K562 (cell line): ENCODE measurements around the gene PRPH2. TPM values are rescaled to one million over a fixed set of nuclear protein-coding genes. Genes with fewer than 3 reads are reported as not detected.
A peak's percentile ranks its signal among the peaks of the same experiment; 100 is the strongest.

Experiments used
- ATAC-seq: fragments of 200-7000 bp; cut with Tn5 transposase; 3 replicates; pipeline ENCODE4 v1.9.1; 2020; ENCODE audit warnings: moderate library complexity
- BruUV-seq: library from RNA; stranded (reverse); fragments of 400-500 nt; replicated peaks from 2 replicates; lab custom pipeline; 2021; lab: Mats Ljungman, UMichigan
- CTCF ChIA-PET: fragments of 300-600 bp; formaldehyde crosslinking; extraction: SDS; loops from one replicate; lab custom pipeline; 2021; ENCODE audit warnings: low intra/inter-chr PET ratio; lab: Yijun Ruan, JAX
- POLR2A ChIA-PET: fragments of 300-600, 350-650 bp; sonication (Branson Sonifier 250); formaldehyde crosslinking; extraction: SDS; loops from one replicate; lab custom pipeline; 2021; ENCODE audit warnings: antibody characterized with exemption, inconsistent platforms; lab: Yijun Ruan, JAX
- DNase-seq, 4 experiments: peaks; one replicate each; pipeline versions ENCODE4 v3.0.0 to v3.0.0-alpha.2; 2011 to 2018; ENCODE audit warnings: low spot score in 3 of 4, mixed read lengths in 3 of 4; ENCODE audit errors: extremely low read depth in 1 of 4
- FAIRE-seq: peaks from 2 replicates; lab custom pipeline; 2011; peaks lifted over from hg19 to GRCh38; lab: Jason Lieb, UNC
- H2AFZ ChIP-seq: 2 replicates; pipeline ENCODE4 v1.6.0; 2011; ENCODE audit warnings: low read depth, low read length, control low read depth, inconsistent platforms
- H3K27ac ChIP-seq: fragments of 200-600 bp; 3 replicates; pipeline ENCODE4 v1.8.0; 2011; ENCODE audit warnings: low read depth, mild to moderate bottlenecking, control low read depth, inconsistent platforms, low read length, moderate library complexity, mixed read lengths; ENCODE audit errors: extremely low read depth
- H3K27me3 ChIP-seq, 2 experiments: fragments of 300-600 bp in 1 of 2; 2 replicates in 1 of 2; 3 replicates in 1 of 2; pipeline versions ENCODE4 v1.6.0 to v1.8.0; 2011; ENCODE audit warnings: inconsistent platforms in 2 of 2, low read length in 2 of 2, mild to moderate bottlenecking in 1 of 2, mixed read lengths in 1 of 2, moderate library complexity in 1 of 2; ENCODE audit not compliant: control insufficient read depth in 2 of 2, insufficient read depth in 2 of 2
- H3K36me3 ChIP-seq: fragments of 300-600 bp; 3 replicates; pipeline ENCODE4 v1.8.0; 2011; ENCODE audit warnings: mild to moderate bottlenecking, low read length, inconsistent platforms; ENCODE audit not compliant: control insufficient read depth, insufficient read depth
- H3K4me1 ChIP-seq, 2 experiments: fragments of 200-600 bp in 1 of 2; replicated peaks in 1 of 2; 2 replicates in 1 of 2; 3 replicates in 1 of 2; pipeline versions ENCODE4 v1.5.1 to v1.8.0; 2011; ENCODE audit warnings: inconsistent platforms in 2 of 2, low read length in 2 of 2, mild to moderate bottlenecking in 1 of 2, mixed read lengths in 1 of 2, moderate library complexity in 1 of 2; ENCODE audit not compliant: control insufficient read depth in 2 of 2, insufficient read depth in 2 of 2
- H3K4me2 ChIP-seq: 2 replicates; pipeline ENCODE4 v1.6.1; 2011; ENCODE audit warnings: low read length, control low read depth, inconsistent platforms, mixed read lengths; ENCODE audit not compliant: insufficient read depth
- H3K4me3 ChIP-seq: fragments of 200-600 bp; sonication (generic), shearing (Covaris generic); 2 replicates; pipeline ENCODE4 v1.5.1; 2016; ENCODE audit warnings: control low read depth, inconsistent platforms
- H3K79me2 ChIP-seq: fragments of 200-600 bp; 3 replicates; pipeline ENCODE4 v1.8.0; 2011; ENCODE audit warnings: low read length, inconsistent platforms; ENCODE audit not compliant: control insufficient read depth, insufficient read depth
- H3K9ac ChIP-seq, 2 experiments: 2 replicates each; pipeline versions ENCODE4 v1.6.0 to v1.6.1; 2011; ENCODE audit warnings: low read depth in 2 of 2, low read length in 2 of 2, control low read depth in 1 of 2, inconsistent platforms in 1 of 2, mild to moderate bottlenecking in 1 of 2, mixed read lengths in 1 of 2; ENCODE audit not compliant: insufficient read depth in 1 of 2
- H3K9me1 ChIP-seq: one replicate; pipeline ENCODE4 v1.6.0; 2011; ENCODE audit warnings: inconsistent platforms, mild to moderate bottlenecking, low read length, moderate library complexity; ENCODE audit not compliant: control insufficient read depth, insufficient read depth
- H3K9me3 ChIP-seq: replicated peaks from 2 replicates; pipeline ENCODE4 v1.5.1; 2011; ENCODE audit warnings: low read depth, low read length, inconsistent platforms; ENCODE audit not compliant: control insufficient read depth, insufficient read depth
- H4K20me1 ChIP-seq: replicated peaks from 2 replicates; pipeline ENCODE4 v1.6.1; 2011; ENCODE audit warnings: low read length, inconsistent platforms, mixed read lengths; ENCODE audit not compliant: control insufficient read depth, insufficient read depth
- CEBPB ChIP-seq: fragments of 450-650 bp; IDR thresholded peaks from 2 replicates; pipeline ENCODE4 v1.6.1; 2016; ENCODE audit warnings: missing genetic modification characterization, missing compliant biosample characterization
- CEBPG ChIP-seq, 3 experiments: fragments of 200-800 bp in 1 of 3; sonication (Bioruptor generic) in 1 of 3; sonication (generic) in 1 of 3; formaldehyde crosslinking in 1 of 3; IDR thresholded peaks in 2 of 3; conservative IDR thresholded peaks in 1 of 3; 2 replicates each; pipeline versions ENCODE4 v1.6.1 to v1.8.0; 2016 to 2022; ENCODE audit warnings: missing compliant biosample characterization in 2 of 3, missing genetic modification characterization in 2 of 3, mild to moderate bottlenecking in 1 of 3, missing genetic modification reagents in 1 of 3
- JUND ChIP-seq, 2 experiments: IDR thresholded peaks; 2 replicates in 1 of 2; 3 replicates in 1 of 2; pipeline ENCODE4 v1.6.1; 2011; ENCODE audit warnings: borderline replicate concordance in 2 of 2, low read depth in 2 of 2, low read length in 2 of 2, improper control_type of control experiment in 1 of 2, missing biosample characterization in 1 of 2, missing genetic modification characterization in 1 of 2, missing genetic modification reagents in 1 of 2
- KLF13 ChIP-seq: fragments of 450-650 bp; IDR thresholded peaks from 2 replicates; pipeline ENCODE4 v1.6.1; 2016; ENCODE audit warnings: missing genetic modification characterization, low read depth, mild to moderate bottlenecking, missing compliant biosample characterization, moderate library complexity, borderline replicate concordance
- MCM3 ChIP-seq: fragments of 450-650 bp; IDR thresholded peaks from 2 replicates; pipeline ENCODE4 v1.6.1; 2016
- NFATC3 ChIP-seq: fragments of 450-650 bp; IDR thresholded peaks from 2 replicates; pipeline ENCODE4 v1.6.1; 2017; ENCODE audit warnings: mild to moderate bottlenecking
- SMARCB1 ChIP-seq: IDR thresholded peaks from 2 replicates; pipeline ENCODE4 v1.6.1; 2011; ENCODE audit warnings: improper control_type of control experiment, low read depth; ENCODE audit not compliant: insufficient read length
- SNIP1 ChIP-seq: fragments of 450-650 bp; IDR thresholded peaks from 2 replicates; pipeline ENCODE4 v1.7.1; 2017; ENCODE audit warnings: low read depth, mild to moderate bottlenecking
- WGBS: fragments of 100-300 bp; shearing (Covaris generic); methylation state at CpG from one replicate; pipeline ENCODE4 v1.1.6; 2016; ENCODE audit warnings: low coverage, mixed read lengths; ENCODE audit not compliant: insufficient coverage; ENCODE audit errors: missing lambda C conversion rate; 5-methylcytosine and 5-hydroxymethylcytosine counted together
- in situ Hi-C: fragments of 300-500 bp; cut with MboI; formaldehyde crosslinking; loops from 4 replicates; pipeline ENCODE4 v1.15.0; 2018; ENCODE audit warnings: inconsistent platforms, mixed read lengths
- intact Hi-C: fragments of 100-400 bp; cut with micrococcal nuclease; formaldehyde crosslinking; loops from 2 replicates; pipeline ENCODE4 v1.14.2; 2022
- polyA plus RNA-seq, 8 experiments: library from polyadenylated mRNA; depleted of rRNA in 4 of 8; stranded (reverse) in 5 of 8; unstranded in 3 of 8; fragments of >200 nt; fragmentation: Nextera tagmentation in 2 of 8; fragmentation: Illumina TruSeq in 1 of 8; extraction: Ambion mirVana in 2 of 8; extraction: Trizol in 1 of 8; gene quantifications; 2 replicates each; pipeline versions ENCODE4 v1.2.1 to v1.2.3, GENCODE V29; 2011 to 2014; ENCODE audit warnings: inconsistent platforms in 1 of 8, missing spikeins in 1 of 8
- total RNA-seq, 7 experiments: library from RNA; depleted of rRNA in 6 of 7; stranded (reverse); fragments of >200 nt in 6 of 7; fragmentation: Illumina TruSeq in 2 of 7; extraction: Trizol in 2 of 7; gene quantifications; 2 replicates each; pipeline versions ENCODE4 v1.2.1 to v1.2.3, GENCODE V29; 2011 to 2021; ENCODE audit warnings: low replicate concordance in 1 of 7
- TF ChIP-seq, protein P1 (sequence below), 3 experiments: fragments of 200-800 bp in 1 of 3; fragments of 250-450 bp in 1 of 3; fragments of 450-650 bp in 1 of 3; sonication (Bioruptor Pico) in 1 of 3; sonication (Bioruptor generic) in 1 of 3; formaldehyde crosslinking in 1 of 3; IDR thresholded peaks; 2 replicates each; pipeline versions ENCODE4 v1.6.1 to v1.8.0; 2016 to 2022; ENCODE audit warnings: mild to moderate bottlenecking in 2 of 3, missing genetic modification characterization in 2 of 3, missing compliant biosample characterization in 1 of 3, moderate library complexity in 1 of 3
- TF ChIP-seq, protein P2 (sequence below): fragments of 450-650 bp; conservative IDR thresholded peaks from 2 replicates; pipeline ENCODE4 v1.6.1; 2016; ENCODE audit warnings: missing genetic modification characterization, low read depth, mild to moderate bottlenecking, missing compliant biosample characterization, moderate library complexity

PRPH2 gene
- total and polyA plus RNA-seq, 9 of the 15 experiments (the other 6 are each of a cell fraction or from before 2014, with no cell fraction given) = 0.03 to 0.11 (median 0.03) TPM; not detected in 5

DNA sequence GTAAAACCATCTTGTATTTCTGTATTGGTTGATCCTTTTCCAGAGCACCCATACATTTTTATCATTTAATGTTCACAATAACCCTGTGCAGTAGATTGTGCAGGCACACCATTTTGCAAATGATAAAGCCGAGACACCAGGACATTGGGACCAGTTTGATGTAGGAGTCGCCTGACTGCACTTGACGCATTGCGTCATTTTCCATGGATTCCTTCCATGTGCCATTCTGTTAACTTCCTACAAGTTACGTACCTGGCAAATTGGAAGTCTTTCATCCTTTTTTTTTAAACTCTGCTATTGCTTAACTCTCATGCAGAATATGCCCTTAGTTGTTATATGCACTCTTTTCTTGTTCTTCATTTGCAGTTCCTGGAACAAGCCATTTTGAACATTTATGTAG is 43.0 kb downstream of the PRPH2 start:
- H3K4me1 ChIP-seq = no peaks in the 10 kb centered on the region
- H3K4me2 ChIP-seq = no peak overlapping the region
- no peaks in the 10 kb centered on the region for H3K79me2 ChIP-seq
- H3K9me3 ChIP-seq = no peaks in the 10 kb centered on the region
- BruUV-seq = no TSS peak
- 91% methylated on average over 5 of the region's 5 CpGs for WGBS
- TF ChIP-seq, protein P1, sequence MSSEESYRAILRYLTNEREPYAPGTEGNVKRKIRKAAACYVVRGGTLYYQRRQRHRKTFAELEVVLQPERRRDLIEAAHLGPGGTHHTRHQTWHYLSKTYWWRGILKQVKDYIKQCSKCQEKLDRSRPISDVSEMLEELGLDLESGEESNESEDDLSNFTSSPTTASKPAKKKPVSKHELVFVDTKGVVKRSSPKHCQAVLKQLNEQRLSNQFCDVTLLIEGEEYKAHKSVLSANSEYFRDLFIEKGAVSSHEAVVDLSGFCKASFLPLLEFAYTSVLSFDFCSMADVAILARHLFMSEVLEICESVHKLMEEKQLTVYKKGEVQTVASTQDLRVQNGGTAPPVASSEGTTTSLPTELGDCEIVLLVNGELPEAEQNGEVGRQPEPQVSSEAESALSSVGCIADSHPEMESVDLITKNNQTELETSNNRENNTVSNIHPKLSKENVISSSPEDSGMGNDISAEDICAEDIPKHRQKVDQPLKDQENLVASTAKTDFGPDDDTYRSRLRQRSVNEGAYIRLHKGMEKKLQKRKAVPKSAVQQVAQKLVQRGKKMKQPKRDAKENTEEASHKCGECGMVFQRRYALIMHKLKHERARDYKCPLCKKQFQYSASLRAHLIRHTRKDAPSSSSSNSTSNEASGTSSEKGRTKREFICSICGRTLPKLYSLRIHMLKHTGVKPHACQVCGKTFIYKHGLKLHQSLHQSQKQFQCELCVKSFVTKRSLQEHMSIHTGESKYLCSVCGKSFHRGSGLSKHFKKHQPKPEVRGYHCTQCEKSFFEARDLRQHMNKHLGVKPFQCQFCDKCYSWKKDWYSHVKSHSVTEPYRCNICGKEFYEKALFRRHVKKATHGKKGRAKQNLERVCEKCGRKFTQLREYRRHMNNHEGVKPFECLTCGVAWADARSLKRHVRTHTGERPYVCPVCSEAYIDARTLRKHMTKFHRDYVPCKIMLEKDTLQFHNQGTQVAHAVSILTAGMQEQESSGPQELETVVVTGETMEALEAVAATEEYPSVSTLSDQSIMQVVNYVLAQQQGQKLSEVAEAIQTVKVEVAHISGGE (CRISPR knock-in tag; IDR thresholded peaks at IDR 0.05) = no peak
- TF ChIP-seq, protein P2, sequence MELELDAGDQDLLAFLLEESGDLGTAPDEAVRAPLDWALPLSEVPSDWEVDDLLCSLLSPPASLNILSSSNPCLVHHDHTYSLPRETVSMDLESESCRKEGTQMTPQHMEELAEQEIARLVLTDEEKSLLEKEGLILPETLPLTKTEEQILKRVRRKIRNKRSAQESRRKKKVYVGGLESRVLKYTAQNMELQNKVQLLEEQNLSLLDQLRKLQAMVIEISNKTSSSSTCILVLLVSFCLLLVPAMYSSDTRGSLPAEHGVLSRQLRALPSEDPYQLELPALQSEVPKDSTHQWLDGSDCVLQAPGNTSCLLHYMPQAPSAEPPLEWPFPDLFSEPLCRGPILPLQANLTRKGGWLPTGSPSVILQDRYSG = no peak
- TF ChIP-seq NFATC3 (no peak), MCM3 (no peak), CEBPB (tag) (peak; percentile 51), CEBPG (CRISPR knock-in tag; IDR thresholded peaks at IDR 0.05) (no peak), CEBPG (tag; conservative IDR thresholded peaks at IDR 0.05 in 1 of 2, IDR thresholded peaks at IDR 0.05 in 1 of 2) (peak in 1 of 2 experiments; percentile 54; a peak in 2 of 4 replicates), SNIP1 (no peak), JUND (IDR thresholded peaks at IDR 0.05; ENCODE audit: borderline replicate concordance, low read depth, low read length) (no peak), JUND (tag; IDR thresholded peaks at IDR 0.05; ENCODE audit: borderline replicate concordance, low read depth, low read length) (no peak), SMARCB1 (no peak), KLF13 (no peak)
- TF ChIP-seq, all 486 proteins: peak for 2
- no peak overlapping the region for H2AFZ ChIP-seq
- H3K27me3 ChIP-seq = no peaks in the 10 kb centered on the region
- no peaks in the 10 kb centered on the region for H4K20me1 ChIP-seq
- DNase-seq = no peak
- no peak overlapping the region for H3K9ac ChIP-seq
- FAIRE-seq = no peak
- H3K4me3 ChIP-seq = no peak overlapping the region
- in situ Hi-C loops (no loop called here), intact Hi-C loops (no loop called here)
- H3K9me1 ChIP-seq = no peaks in the 10 kb centered on the region
- ChIA-PET POLR2A (interaction anchor here (1.1 kb wide), 1 partner anchor 9 kb away, joined by 3 read pairs; no protein-coding TSS in a partner anchor), CTCF (no interaction called here)
- no peak overlapping the region for H3K27ac ChIP-seq
- H3K36me3 ChIP-seq = peaks cover 84% of the 10 kb centered on the region
- no peak for ATAC-seq
